GM23338 (cell line): Measurements from ENCODE around the gene EMD. TPM values are rescaled to one million over a fixed set of nuclear protein-coding genes. Genes with fewer than 3 reads are reported as not detected.

Source experiments
- CREB1 ChIP-seq: fragments of 250-450 bp; sonication (Bioruptor Pico); IDR thresholded peaks from 2 replicates; pipeline ENCODE4 v1.5.0; 2020; ENCODE audit warnings: low read depth, mild to moderate bottlenecking, moderate library complexity
- EZH2 ChIP-seq: fragments of 200-600 bp; sonication (generic); IDR thresholded peaks from one replicate; pipeline ENCODE4 v1.8.0; 2017; ENCODE audit warnings: antibody characterized with exemption, mild to moderate bottlenecking, low read depth; ENCODE audit not compliant: unreplicated experiment
- POLR2AphosphoS5 ChIP-seq: IDR thresholded peaks from 2 replicates; pipeline ENCODE4 v1.6.1; 2016; ENCODE audit warnings: antibody characterized with exemption, low read depth
- ZNF114 ChIP-seq: fragments of 250-450 bp; sonication (Bioruptor Pico); IDR thresholded peaks from 2 replicates; pipeline ENCODE4 v1.5.0; 2020; ENCODE audit warnings: mild to moderate bottlenecking, moderate library complexity
- polyA plus RNA-seq: library from polyadenylated mRNA; unstranded; fragments of >200 nt; fragmentation: Nextera tagmentation; extraction: Ambion mirVana; gene quantifications from 2 replicates; pipeline ENCODE4 v1.2.1, GENCODE V29; 2016
- total RNA-seq: library from RNA; depleted of rRNA; stranded (reverse); fragments of >200 nt; shearing (Covaris generic); gene quantifications from 2 replicates; pipeline ENCODE4 v1.2.3, GENCODE V29; 2014
- TF ChIP-seq, protein P1 (sequence below): fragments of 250-450 bp; sonication (Bioruptor Pico); IDR thresholded peaks from 2 replicates; pipeline ENCODE4 v1.5.0; 2020; ENCODE audit warnings: mild to moderate bottlenecking, moderate library complexity
- TF ChIP-seq, protein P2 (sequence below): IDR thresholded peaks from one replicate; pipeline ENCODE4 v1.6.1; 2018; ENCODE audit warnings: antibody characterized with exemption; ENCODE audit not compliant: unreplicated experiment
- TF ChIP-seq, protein P3 (sequence below): IDR thresholded peaks from 2 replicates; pipeline ENCODE4 v1.6.1; 2016; ENCODE audit warnings: antibody characterized with exemption

Gene EMD
- total and polyA plus RNA-seq, 2 experiments from 2014 or later, result 74.2 to 78.6 TPM

DNA sequence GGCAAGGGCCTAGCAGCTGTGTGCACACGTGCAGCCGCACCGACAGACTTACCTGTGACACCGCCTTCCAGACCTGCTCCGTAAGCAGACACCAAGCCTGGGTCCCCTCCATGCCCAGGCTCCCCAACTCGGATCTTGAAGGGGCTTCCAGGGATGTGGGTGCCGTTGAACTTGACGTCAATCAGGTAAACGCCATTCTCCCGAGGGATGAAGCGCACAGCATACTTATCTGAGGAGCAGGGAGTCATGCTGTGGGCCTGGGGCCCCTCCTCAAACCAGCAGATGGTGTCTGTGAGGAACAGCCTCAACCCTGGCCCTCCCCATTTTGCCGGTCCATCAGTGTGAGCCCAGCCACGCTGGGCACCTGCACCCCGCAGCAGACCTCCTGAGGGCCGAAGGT is 29.1 kb upstream of the EMD start (continued):
- TF ChIP-seq, protein P1, sequence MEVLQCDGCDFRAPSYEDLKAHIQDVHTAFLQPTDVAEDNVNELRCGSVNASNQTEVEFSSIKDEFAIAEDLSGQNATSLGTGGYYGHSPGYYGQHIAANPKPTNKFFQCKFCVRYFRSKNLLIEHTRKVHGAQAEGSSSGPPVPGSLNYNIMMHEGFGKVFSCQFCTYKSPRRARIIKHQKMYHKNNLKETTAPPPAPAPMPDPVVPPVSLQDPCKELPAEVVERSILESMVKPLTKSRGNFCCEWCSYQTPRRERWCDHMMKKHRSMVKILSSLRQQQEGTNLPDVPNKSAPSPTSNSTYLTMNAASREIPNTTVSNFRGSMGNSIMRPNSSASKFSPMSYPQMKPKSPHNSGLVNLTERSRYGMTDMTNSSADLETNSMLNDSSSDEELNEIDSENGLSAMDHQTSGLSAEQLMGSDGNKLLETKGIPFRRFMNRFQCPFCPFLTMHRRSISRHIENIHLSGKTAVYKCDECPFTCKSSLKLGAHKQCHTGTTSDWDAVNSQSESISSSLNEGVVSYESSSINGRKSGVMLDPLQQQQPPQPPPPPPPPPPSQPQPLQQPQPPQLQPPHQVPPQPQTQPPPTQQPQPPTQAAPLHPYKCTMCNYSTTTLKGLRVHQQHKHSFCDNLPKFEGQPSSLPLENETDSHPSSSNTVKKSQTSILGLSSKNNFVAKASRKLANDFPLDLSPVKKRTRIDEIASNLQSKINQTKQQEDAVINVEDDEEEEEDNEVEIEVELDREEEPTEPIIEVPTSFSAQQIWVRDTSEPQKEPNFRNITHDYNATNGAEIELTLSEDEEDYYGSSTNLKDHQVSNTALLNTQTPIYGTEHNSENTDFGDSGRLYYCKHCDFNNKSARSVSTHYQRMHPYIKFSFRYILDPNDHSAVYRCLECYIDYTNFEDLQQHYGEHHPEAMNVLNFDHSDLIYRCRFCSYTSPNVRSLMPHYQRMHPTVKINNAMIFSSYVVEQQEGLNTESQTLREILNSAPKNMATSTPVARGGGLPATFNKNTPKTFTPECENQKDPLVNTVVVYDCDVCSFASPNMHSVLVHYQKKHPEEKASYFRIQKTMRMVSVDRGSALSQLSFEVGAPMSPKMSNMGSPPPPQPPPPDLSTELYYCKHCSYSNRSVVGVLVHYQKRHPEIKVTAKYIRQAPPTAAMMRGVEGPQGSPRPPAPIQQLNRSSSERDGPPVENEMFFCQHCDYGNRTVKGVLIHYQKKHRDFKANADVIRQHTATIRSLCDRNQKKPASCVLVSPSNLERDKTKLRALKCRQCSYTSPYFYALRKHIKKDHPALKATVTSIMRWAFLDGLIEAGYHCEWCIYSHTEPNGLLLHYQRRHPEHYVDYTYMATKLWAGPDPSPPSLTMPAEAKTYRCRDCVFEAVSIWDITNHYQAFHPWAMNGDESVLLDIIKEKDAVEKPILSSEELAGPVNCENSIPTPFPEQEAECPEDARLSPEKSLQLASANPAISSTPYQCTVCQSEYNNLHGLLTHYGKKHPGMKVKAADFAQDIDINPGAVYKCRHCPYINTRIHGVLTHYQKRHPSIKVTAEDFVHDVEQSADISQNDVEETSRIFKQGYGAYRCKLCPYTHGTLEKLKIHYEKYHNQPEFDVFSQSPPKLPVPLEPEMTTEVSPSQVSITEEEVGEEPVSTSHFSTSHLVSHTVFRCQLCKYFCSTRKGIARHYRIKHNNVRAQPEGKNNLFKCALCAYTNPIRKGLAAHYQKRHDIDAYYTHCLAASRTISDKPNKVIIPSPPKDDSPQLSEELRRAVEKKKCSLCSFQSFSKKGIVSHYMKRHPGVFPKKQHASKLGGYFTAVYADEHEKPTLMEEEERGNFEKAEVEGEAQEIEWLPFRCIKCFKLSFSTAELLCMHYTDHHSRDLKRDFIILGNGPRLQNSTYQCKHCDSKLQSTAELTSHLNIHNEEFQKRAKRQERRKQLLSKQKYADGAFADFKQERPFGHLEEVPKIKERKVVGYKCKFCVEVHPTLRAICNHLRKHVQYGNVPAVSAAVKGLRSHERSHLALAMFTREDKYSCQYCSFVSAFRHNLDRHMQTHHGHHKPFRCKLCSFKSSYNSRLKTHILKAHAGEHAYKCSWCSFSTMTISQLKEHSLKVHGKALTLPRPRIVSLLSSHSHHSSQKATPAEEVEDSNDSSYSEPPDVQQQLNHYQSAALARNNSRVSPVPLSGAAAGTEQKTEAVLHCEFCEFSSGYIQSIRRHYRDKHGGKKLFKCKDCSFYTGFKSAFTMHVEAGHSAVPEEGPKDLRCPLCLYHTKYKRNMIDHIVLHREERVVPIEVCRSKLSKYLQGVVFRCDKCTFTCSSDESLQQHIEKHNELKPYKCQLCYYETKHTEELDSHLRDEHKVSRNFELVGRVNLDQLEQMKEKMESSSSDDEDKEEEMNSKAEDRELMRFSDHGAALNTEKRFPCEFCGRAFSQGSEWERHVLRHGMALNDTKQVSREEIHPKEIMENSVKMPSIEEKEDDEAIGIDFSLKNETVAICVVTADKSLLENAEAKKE (CRISPR knock-in tag), result no peak
- TF ChIP-seq POLR2AphosphoS5 (no peak; the same call in 1 of the 2 replicates), CREB1 (no peak), EZH2 (no peak), ZNF114 (CRISPR knock-in tag) (no peak)
- TF ChIP-seq, protein P2, sequence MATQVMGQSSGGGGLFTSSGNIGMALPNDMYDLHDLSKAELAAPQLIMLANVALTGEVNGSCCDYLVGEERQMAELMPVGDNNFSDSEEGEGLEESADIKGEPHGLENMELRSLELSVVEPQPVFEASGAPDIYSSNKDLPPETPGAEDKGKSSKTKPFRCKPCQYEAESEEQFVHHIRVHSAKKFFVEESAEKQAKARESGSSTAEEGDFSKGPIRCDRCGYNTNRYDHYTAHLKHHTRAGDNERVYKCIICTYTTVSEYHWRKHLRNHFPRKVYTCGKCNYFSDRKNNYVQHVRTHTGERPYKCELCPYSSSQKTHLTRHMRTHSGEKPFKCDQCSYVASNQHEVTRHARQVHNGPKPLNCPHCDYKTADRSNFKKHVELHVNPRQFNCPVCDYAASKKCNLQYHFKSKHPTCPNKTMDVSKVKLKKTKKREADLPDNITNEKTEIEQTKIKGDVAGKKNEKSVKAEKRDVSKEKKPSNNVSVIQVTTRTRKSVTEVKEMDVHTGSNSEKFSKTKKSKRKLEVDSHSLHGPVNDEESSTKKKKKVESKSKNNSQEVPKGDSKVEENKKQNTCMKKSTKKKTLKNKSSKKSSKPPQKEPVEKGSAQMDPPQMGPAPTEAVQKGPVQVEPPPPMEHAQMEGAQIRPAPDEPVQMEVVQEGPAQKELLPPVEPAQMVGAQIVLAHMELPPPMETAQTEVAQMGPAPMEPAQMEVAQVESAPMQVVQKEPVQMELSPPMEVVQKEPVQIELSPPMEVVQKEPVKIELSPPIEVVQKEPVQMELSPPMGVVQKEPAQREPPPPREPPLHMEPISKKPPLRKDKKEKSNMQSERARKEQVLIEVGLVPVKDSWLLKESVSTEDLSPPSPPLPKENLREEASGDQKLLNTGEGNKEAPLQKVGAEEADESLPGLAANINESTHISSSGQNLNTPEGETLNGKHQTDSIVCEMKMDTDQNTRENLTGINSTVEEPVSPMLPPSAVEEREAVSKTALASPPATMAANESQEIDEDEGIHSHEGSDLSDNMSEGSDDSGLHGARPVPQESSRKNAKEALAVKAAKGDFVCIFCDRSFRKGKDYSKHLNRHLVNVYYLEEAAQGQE, result no peak
- TF ChIP-seq, protein P3, sequence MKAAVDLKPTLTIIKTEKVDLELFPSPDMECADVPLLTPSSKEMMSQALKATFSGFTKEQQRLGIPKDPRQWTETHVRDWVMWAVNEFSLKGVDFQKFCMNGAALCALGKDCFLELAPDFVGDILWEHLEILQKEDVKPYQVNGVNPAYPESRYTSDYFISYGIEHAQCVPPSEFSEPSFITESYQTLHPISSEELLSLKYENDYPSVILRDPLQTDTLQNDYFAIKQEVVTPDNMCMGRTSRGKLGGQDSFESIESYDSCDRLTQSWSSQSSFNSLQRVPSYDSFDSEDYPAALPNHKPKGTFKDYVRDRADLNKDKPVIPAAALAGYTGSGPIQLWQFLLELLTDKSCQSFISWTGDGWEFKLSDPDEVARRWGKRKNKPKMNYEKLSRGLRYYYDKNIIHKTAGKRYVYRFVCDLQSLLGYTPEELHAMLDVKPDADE, result no peak
